AG04449 (cell line): ENCODE data around the gene NGFR.

Experiments
- CTCF ChIA-PET: fragments of 350-600 bp; formaldehyde crosslinking; extraction: SDS; loops from one replicate; lab custom pipeline; 2021; ENCODE audit warnings: antibody characterized with exemption; lab: Yijun Ruan, JAX
- POLR2A ChIA-PET: fragments of 400-600, 350-600 bp; formaldehyde crosslinking; extraction: SDS; loops from one replicate; lab custom pipeline; 2020; ENCODE audit warnings: antibody characterized with exemption, inconsistent platforms; lab: Yijun Ruan, JAX
- DNase-seq: peaks from one replicate; pipeline ENCODE4 v3.0.0-alpha.2; 2010; ENCODE audit warnings: low read depth, low spot score
- H3K4me3 ChIP-seq: 2 replicates; pipeline ENCODE4 v1.5.1; 2011; ENCODE audit warnings: low read depth, mild to moderate bottlenecking, control low read depth, low read length
- TF ChIP-seq, protein P1 (sequence below): IDR thresholded peaks from one replicate; pipeline ENCODE4 v1.5.1; 2011; ENCODE audit warnings: mild to moderate bottlenecking, moderate library complexity, low read length, control low read depth, inconsistent platforms; ENCODE audit not compliant: insufficient read depth; ENCODE audit errors: missing control alignments

NGFR gene

DNA sequence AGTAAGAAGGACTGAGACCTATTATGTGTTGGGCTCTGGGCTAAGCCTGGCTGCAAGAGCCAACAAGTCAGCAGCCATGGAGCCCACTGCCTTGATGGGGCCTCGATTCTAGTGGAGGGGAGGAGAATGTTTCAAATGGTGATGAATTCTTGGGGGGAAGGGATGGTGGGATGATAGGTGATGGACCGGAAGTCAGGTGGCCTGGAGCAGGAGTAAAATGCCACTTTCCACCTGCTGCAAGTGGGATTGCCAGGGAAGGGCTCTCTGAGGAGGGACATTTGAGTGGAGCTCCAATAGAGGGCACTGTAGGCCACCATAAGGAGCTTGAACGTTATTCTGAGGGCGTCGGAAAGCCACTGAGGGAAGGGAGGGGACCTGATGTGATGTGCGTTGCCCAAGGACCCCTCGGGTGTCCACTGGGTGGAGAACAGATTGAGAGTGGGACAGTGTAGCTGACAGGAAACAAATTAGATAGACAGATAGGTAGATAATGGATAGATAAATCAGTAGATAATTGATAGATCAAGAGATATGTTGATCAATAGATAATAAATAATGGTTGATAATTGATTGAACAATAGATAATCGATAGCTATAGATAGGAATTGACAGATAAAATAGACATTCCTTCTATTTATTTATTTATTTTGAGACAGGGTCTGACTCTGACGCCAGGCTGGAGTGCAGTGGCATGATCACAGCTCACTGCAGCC, 62.4 kb downstream of the NGFR start:
- POLR2A ChIA-PET, result interaction anchor here (1.3 kb wide), 1 partner anchor 141 kb away, joined by 3 read pairs; no protein-coding TSS in a partner anchor
- DNase-seq, result no peak
- CTCF ChIA-PET, result interaction anchor here (0.7 to 10.6 kb wide), 71 partner anchors 9 to 597 kb away, joined by 3 to 376 read pairs (median 6); partner anchors contain the start of genes KAT7, NXPH3, PHB1 and SLC35B1
- no peak overlapping the region for H3K4me3 ChIP-seq
- TF ChIP-seq, protein P1, sequence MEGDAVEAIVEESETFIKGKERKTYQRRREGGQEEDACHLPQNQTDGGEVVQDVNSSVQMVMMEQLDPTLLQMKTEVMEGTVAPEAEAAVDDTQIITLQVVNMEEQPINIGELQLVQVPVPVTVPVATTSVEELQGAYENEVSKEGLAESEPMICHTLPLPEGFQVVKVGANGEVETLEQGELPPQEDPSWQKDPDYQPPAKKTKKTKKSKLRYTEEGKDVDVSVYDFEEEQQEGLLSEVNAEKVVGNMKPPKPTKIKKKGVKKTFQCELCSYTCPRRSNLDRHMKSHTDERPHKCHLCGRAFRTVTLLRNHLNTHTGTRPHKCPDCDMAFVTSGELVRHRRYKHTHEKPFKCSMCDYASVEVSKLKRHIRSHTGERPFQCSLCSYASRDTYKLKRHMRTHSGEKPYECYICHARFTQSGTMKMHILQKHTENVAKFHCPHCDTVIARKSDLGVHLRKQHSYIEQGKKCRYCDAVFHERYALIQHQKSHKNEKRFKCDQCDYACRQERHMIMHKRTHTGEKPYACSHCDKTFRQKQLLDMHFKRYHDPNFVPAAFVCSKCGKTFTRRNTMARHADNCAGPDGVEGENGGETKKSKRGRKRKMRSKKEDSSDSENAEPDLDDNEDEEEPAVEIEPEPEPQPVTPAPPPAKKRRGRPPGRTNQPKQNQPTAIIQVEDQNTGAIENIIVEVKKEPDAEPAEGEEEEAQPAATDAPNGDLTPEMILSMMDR, result peak; percentile 59
